Esophagus muscularis mucosa (tissue), 4 donors: ENCODE data around the gene CCNI2. TPM values are rescaled to one million over a fixed set of nuclear protein-coding genes. Genes with fewer than 3 reads are reported as not detected.

Experiments used
- DNase-seq: peaks from one replicate; pipeline ENCODE4 v3.0.0-alpha.2; 2017; ENCODE audit errors: extremely low spot score
- H3K27ac ChIP-seq, 4 donors: fragments of 200-600 bp; sonication (generic); replicated peaks in 1 of 4; 1 replicate in 3 of 4; 2 replicates in 1 of 4; pipeline ENCODE4 v1.5.1; 2016 to 2019; ENCODE audit warnings: mild to moderate bottlenecking in 1 of 4
- H3K27me3 ChIP-seq, 4 donors: fragments of 200-600 bp; sonication (generic); one replicate each; pipeline versions ENCODE4 v1.5.1 to v1.6.0; 2016 to 2019
- H3K36me3 ChIP-seq, 4 donors: fragments of 200-600 bp; sonication (generic); one replicate each; pipeline ENCODE4 v1.5.1; 2016 to 2019
- H3K4me1 ChIP-seq, 4 donors: fragments of 200-600 bp; sonication (generic); one replicate each; pipeline ENCODE4 v1.5.1; 2016 to 2019
- H3K4me3 ChIP-seq, 4 donors: fragments of 200-600 bp; sonication (generic); 1 replicate in 2 of 4; 2 replicates in 2 of 4; pipeline ENCODE4 v1.5.1; 2016 to 2019; ENCODE audit warnings: mild to moderate bottlenecking in 4 of 4, moderate library complexity in 1 of 4
- H3K9me3 ChIP-seq, 4 donors: fragments of 200-600 bp; sonication (generic); 1 replicate in 3 of 4; 2 replicates in 1 of 4; pipeline ENCODE4 v1.5.1; 2016 to 2019
- CTCF ChIP-seq, 3 experiments: fragments of 200-600 bp in 2 of 3; fragments of 450-650 bp in 1 of 3; sonication (generic) in 2 of 3; IDR thresholded peaks; one replicate each; pipeline ENCODE4 v1.5.1; 2017 to 2019; ENCODE audit warnings: antibody characterized with exemption in 3 of 3, mild to moderate bottlenecking in 2 of 3, moderate library complexity in 1 of 3
- EP300 ChIP-seq: sonication (generic); formaldehyde crosslinking; IDR thresholded peaks from one replicate; pipeline ENCODE4 v1.6.1; 2017; ENCODE audit warnings: antibody characterized with exemption
- POLR2A ChIP-seq: fragments of 450-650 bp; IDR thresholded peaks from one replicate; pipeline ENCODE4 v1.6.1; 2017; ENCODE audit warnings: antibody characterized with exemption, moderate library complexity, mild to moderate bottlenecking, low read depth
- POLR2AphosphoS5 ChIP-seq, 2 donors: sonication (generic); formaldehyde crosslinking; IDR thresholded peaks; one replicate each; pipeline ENCODE4 v1.6.1; 2017; ENCODE audit warnings: antibody characterized with exemption in 2 of 2
- WGBS: methylation state at CpG from one replicate; pipeline ENCODE4 v1.1.5; 2018; 5-methylcytosine and 5-hydroxymethylcytosine counted together
- intact Hi-C: fragments of 100-400 bp; cut with DNase I; formaldehyde crosslinking; loops from one replicate; pipeline ENCODE4 v1.15.1; 2023
- total RNA-seq, 4 donors: library from RNA; depleted of rRNA; stranded (reverse); fragments of >200 nt; gene quantifications; one replicate each; pipeline versions ENCODE4 v1.1.0 to v1.2.1, GENCODE V29; 2016

Gene CCNI2
- total RNA-seq, 4 donors from 2014 or later, result 0.39 TPM; not detected in 3

DNA sequence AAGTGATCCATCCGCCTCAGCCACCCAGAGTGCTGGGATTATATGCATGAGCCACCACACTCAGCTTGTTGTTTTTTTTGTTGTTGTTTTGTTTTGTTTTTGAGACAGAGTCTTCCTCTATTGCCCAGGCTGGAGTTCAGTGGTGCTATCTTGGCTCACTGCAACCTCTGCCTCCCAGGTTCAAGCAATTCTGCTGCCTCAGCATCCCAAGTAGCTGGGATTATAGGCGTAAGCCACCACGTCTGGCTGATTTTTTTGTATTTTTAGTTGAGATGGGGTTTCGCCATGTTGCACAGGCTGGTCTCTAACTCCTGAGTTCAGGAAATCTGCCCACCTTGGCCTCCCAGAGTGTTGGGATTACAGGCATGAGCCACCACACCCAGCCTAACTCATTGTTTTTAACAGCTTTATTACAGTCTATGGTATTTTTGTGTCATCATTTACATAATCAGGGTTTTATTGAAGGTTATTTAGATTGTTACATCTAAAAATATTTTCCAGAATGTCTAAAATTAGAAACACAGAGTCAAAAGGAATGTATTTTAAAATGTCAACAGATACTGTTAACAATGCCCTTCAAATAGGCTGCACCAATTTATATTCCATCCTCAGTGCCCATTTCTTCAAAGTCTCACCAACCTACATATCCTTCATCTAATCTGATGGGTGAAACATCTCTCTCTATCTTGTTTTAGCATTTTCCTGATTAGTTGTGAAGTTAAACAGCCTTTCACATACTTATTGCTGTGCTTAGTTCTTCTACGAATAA is 28.5 kb upstream of the CCNI2 start:
- Histone ChIP-seq H3K4me1 (peaks cover 0 to 8% (median 4%) of the 10 kb centered on the region in 4 donors), H3K9me3 (no peaks in the 10 kb centered on the region), H3K27ac (no peak overlapping the region), H3K4me3 (no peak overlapping the region), H3K36me3 (peaks cover 3 to 16% (median 3%) of the 10 kb centered on the region in 4 donors), H3K27me3 (no peaks in the 10 kb centered on the region)
- no peak for DNase-seq
- intact Hi-C loops, result no loop called here
- 97% methylated on average over 5 of the region's 5 CpGs for WGBS
- TF ChIP-seq CTCF (IDR thresholded peaks at IDR 0.05) (no peak), POLR2A (no peak), POLR2AphosphoS5 (IDR thresholded peaks at IDR 0.05) (no peak), EP300 (no peak)

DNA sequence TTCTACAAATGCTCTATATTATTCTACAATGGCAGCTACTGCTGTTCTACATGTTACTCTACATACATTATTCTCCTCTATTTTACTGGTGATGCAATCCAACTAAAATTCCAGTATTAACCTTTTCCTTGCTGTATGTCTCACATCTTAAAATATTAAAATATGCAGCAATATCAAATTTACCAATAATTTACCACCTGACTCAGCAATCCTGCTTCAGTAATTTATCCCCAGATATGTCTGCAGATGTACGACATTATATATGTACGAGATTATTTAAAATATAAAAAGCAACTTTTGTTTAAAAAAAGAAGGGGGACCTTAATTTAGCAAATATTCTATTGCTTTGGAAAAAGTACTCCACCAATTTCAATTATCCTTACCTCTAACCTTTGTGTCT is 21.5 kb upstream of the CCNI2 start:
- intact Hi-C loops, result no loop called here

GRCh38 chr5:132729896-132730295 is 17.3 kb upstream of the CCNI2 start:
- Histone ChIP-seq H3K27me3 (no peaks in the 10 kb centered on the region), H3K9me3 (no peaks in the 10 kb centered on the region), H3K4me3 (no peak overlapping the region), H3K36me3 (peaks cover 0 to 24% (median 4%) of the 10 kb centered on the region in 4 donors), H3K4me1 (no peaks in the 10 kb centered on the region), H3K27ac (no peak overlapping the region)
- TF ChIP-seq CTCF (IDR thresholded peaks at IDR 0.05) (no peak), POLR2AphosphoS5 (IDR thresholded peaks at IDR 0.05) (no peak), EP300 (no peak), POLR2A (no peak)
- DNase-seq, result no peak
- intact Hi-C loops, result no loop called here
- WGBS, result 89% methylated on average over 10 of the region's 10 CpGs

More for the DNA sequence above, 21.5 kb upstream of the CCNI2 start:
- H3K27me3 ChIP-seq, result no peaks in the 10 kb centered on the region
- H3K4me3 ChIP-seq, result no peak overlapping the region
- no peaks in the 10 kb centered on the region for H3K4me1 ChIP-seq
- no peak for TF ChIP-seq CTCF (IDR thresholded peaks at IDR 0.05)
- TF ChIP-seq POLR2A, result no peak
- TF ChIP-seq EP300, result no peak
- no peak for TF ChIP-seq POLR2AphosphoS5 (IDR thresholded peaks at IDR 0.05)
- no peak for DNase-seq
- H3K36me3 ChIP-seq, result peaks cover 0 to 16% (median 0%) of the 10 kb centered on the region in 4 donors
- H3K9me3 ChIP-seq, result no peaks in the 10 kb centered on the region
- 92% methylated on average over 2 of the region's 2 CpGs for WGBS
- H3K27ac ChIP-seq, result no peak overlapping the region

- peaks cover 0 to 15% (median 4%) of the 10 kb centered on the region in 4 donors for H3K36me3 ChIP-seq
- no peaks in the 10 kb centered on the region for H3K27me3 ChIP-seq
- no peaks in the 10 kb centered on the region for H3K9me3 ChIP-seq
- 85% methylated on average over 2 of the region's 2 CpGs for WGBS
- TF ChIP-seq EP300 (no peak), POLR2AphosphoS5 (IDR thresholded peaks at IDR 0.05) (no peak), POLR2A (no peak), CTCF (IDR thresholded peaks at IDR 0.05) (no peak)
- intact Hi-C loops, result no loop called here
- H3K4me3 ChIP-seq, result no peak overlapping the region
- H3K4me1 ChIP-seq, result peaks cover 8 to 15% (median 13%) of the 10 kb centered on the region in 4 donors
- no peak for DNase-seq
- no peak overlapping the region for H3K27ac ChIP-seq
These were observed 13.6 kb upstream of the CCNI2 start for GRCh38 chr5:132733499-132734148.
